Measurements from ENCODE around the gene GRM1. TPM values are rescaled to one million over a fixed set of nuclear protein-coding genes. Genes with fewer than 3 reads are reported as not detected.

Gene GRM1
- total RNA-seq, 4 donors from 2014 or later = under 0.01 TPM; not detected in 2

GRCh38 chr6:146305951-146306350 is 277.1 kb downstream of the GRM1 start:
- TF ChIP-seq, protein P1, sequence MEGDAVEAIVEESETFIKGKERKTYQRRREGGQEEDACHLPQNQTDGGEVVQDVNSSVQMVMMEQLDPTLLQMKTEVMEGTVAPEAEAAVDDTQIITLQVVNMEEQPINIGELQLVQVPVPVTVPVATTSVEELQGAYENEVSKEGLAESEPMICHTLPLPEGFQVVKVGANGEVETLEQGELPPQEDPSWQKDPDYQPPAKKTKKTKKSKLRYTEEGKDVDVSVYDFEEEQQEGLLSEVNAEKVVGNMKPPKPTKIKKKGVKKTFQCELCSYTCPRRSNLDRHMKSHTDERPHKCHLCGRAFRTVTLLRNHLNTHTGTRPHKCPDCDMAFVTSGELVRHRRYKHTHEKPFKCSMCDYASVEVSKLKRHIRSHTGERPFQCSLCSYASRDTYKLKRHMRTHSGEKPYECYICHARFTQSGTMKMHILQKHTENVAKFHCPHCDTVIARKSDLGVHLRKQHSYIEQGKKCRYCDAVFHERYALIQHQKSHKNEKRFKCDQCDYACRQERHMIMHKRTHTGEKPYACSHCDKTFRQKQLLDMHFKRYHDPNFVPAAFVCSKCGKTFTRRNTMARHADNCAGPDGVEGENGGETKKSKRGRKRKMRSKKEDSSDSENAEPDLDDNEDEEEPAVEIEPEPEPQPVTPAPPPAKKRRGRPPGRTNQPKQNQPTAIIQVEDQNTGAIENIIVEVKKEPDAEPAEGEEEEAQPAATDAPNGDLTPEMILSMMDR (IDR thresholded peaks at IDR 0.05; ENCODE audit: low read depth) = no peak

- TF ChIP-seq, protein P1 (IDR thresholded peaks at IDR 0.05; ENCODE audit: low read depth) = no peak
Observed at GRCh38 chr6:146310628-146311027, 281.8 kb downstream of the GRM1 start.

DNA sequence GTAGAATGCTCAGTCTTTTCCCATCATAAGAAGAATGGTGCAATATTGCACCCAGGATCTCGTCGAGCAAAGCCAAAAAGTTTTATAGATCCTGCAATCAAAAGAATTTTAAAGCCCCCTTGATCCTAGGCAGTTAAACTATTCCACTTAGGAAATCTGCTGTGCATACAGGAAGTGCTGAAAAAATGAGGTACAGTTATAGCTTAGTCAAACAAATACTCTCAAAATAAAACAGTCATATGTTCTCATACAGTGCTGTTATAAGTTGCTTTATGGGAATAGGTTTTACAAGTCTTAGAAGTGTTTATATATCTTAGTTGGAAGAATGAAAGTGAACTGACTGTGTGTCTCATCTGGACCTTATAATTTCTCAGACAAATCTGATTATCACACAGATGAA is 282.2 kb downstream of the GRM1 start:
- TF ChIP-seq, protein P1 (IDR thresholded peaks at IDR 0.05; ENCODE audit: low read depth) = no peak

DNA sequence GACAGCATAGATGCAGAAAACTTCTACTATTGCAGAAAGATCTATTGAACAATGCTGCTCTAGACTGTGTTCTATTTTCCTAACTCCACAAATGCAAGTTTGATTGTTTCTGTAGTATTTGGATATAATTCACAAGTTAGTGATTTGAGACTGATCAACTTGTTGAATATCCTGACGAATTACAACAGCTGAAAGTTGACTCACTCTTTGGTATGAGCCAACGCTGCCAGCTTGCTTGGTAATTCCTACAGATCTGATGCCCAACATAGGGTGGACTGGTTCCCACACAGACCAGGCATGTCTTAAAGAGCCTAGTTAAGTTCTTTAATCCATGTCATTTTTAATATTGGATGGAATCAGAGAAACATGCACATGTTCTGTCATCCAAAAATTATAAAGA is 283.7 kb downstream of the GRM1 start:
- TF ChIP-seq, protein P1 (IDR thresholded peaks at IDR 0.05; ENCODE audit: low read depth) = no peak

DNA sequence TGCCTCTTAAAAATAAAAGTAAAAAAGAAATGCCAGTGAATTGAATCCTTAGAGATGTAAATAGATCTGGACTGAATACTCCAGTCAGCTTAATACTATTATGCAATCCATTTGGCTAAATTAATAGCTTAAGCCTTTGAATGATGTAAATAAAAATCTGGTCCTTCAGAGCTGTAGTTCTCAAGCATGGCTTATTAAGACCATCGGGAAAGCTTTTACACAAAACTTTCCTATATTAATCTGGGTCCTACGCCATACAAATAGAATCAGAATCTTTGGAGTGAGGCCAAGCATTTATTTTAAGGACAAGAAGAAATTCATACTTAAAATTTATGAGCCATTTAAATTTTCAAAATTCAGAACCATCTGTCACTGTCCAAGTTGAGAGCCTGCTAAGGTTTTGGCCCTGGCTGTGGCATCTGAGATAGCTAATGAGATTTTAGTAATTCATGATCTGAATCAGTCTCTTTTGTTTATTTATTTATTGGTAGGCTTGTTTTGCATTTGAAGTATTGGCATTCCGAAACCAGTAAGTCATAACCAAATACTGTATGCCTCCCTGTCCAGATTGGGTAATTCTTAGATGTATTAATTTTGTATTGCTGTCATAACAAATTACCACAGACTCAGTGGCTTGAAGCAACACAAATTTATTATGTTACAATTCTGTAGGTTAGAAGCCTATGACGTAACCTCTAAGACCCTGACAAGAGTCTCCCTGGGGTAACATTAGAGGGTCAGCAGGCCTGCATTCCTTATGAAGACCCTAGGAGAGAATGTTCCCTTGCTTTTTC is 286.7 kb downstream of the GRM1 start:
- TF ChIP-seq, protein P1 (IDR thresholded peaks at IDR 0.05; ENCODE audit: low read depth) = no peak

DNA sequence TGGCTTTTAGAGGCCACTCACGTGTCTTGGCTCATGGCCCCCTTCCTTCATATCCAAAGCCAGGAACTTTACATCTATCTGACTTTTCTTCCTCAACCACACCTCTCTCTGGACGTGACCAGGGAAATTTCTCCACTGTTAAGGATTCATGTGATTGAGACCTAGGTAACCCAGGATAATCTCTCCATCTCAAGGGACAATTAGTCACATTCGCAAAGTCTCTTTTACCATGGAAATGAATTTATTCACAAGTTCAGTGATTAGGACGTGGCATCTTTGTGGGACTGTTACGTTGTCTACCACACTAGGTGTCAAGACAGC is 287.3 kb downstream of the GRM1 start:
- TF ChIP-seq, protein P1 (IDR thresholded peaks at IDR 0.05; ENCODE audit: low read depth) = no peak

- TF ChIP-seq, protein P1 (IDR thresholded peaks at IDR 0.05; ENCODE audit: low read depth) = no peak
Observed at GRCh38 chr6:146331013-146331412, 302.2 kb downstream of the GRM1 start.
